Stomach (tissue), 4 donors: ENCODE data around the gene HORMAD1.

Experiments
- CTCF ChIP-seq, 7 experiments: fragments of 450-650 bp in 4 of 7; fragments of 200-600 bp in 3 of 7; sonication (generic) in 3 of 7; IDR thresholded peaks; one replicate each; pipeline ENCODE4 v1.5.1; 2016 to 2019; ENCODE audit warnings: antibody characterized with exemption in 7 of 7, control low read depth in 2 of 7, mild to moderate bottlenecking in 1 of 7
- POLR2AphosphoS5 ChIP-seq, 3 donors: sonication (generic); formaldehyde crosslinking; IDR thresholded peaks; one replicate each; pipeline ENCODE4 v1.6.1; 2016; ENCODE audit warnings: antibody characterized with exemption in 3 of 3

- TF ChIP-seq CTCF (IDR thresholded peaks at IDR 0.05) (no peak), POLR2AphosphoS5 (IDR thresholded peaks at IDR 0.05) (no peak)
Measured at GRCh38 chr1:150718225-150718891, 2.3 kb downstream of the HORMAD1 start.
